BJ (cell line): ENCODE measurements around the gene CHCT1. TPM values are rescaled to one million over a fixed set of nuclear protein-coding genes. Genes with fewer than 3 reads are reported as not detected.
"Not testable (repeated sequence)": the region's sequence is repeated elsewhere in the genome, so short reads cannot be mapped to it uniquely, and the experiment has no call there.

Experiments used
- CTCF ChIA-PET: fragments of 350-600 bp; formaldehyde crosslinking; extraction: SDS; loops from one replicate; lab custom pipeline; 2021; ENCODE audit warnings: antibody characterized with exemption, inconsistent platforms; lab: Yijun Ruan, JAX
- POLR2A ChIA-PET: fragments of 300-600 bp; sonication (Branson Sonifier 250); formaldehyde crosslinking; extraction: SDS; loops from one replicate; lab custom pipeline; 2021; ENCODE audit warnings: antibody characterized with exemption; lab: Charles Lee
- DNase-seq: peaks from one replicate; pipeline ENCODE4 v3.0.0-alpha.2; 2011; ENCODE audit warnings: low read depth
- H3K27me3 ChIP-seq: 2 replicates; pipeline ENCODE4 v1.6.0; 2011; ENCODE audit warnings: low read length; ENCODE audit not compliant: control insufficient read depth, insufficient read depth
- H3K36me3 ChIP-seq: 2 replicates; pipeline ENCODE4 v1.5.1; 2011; ENCODE audit warnings: low read length; ENCODE audit not compliant: control insufficient read depth, insufficient read depth
- H3K4me3 ChIP-seq: 2 replicates; pipeline ENCODE4 v1.5.1; 2011; ENCODE audit warnings: low read depth, mild to moderate bottlenecking, control low read depth, low read length
- polyA minus RNA-seq: library from RNA; depleted of rRNA, polyadenylated mRNA; stranded (reverse); fragments of >200 nt; gene quantifications from 2 replicates; pipeline ENCODE4 v1.2.3, GENCODE V29; 2011; rRNA and poly(A)+ RNA removed
- polyA plus RNA-seq: library from polyadenylated mRNA; depleted of rRNA; stranded (reverse); fragments of >200 nt; gene quantifications from 2 replicates; pipeline ENCODE4 v1.2.3, GENCODE V29; 2011; rRNA removed
- TF ChIP-seq, protein P1 (sequence below): IDR thresholded peaks from 2 replicates; pipeline ENCODE4 v1.5.1; 2011; ENCODE audit warnings: low read depth, mild to moderate bottlenecking, control low read depth, inconsistent platforms, low read length, moderate library complexity; ENCODE audit not compliant: insufficient read depth

The CHCT1 gene
- not detected in 2 replicates for polyA plus RNA-seq
- polyA minus RNA-seq = not detected in 2 replicates

DNA sequence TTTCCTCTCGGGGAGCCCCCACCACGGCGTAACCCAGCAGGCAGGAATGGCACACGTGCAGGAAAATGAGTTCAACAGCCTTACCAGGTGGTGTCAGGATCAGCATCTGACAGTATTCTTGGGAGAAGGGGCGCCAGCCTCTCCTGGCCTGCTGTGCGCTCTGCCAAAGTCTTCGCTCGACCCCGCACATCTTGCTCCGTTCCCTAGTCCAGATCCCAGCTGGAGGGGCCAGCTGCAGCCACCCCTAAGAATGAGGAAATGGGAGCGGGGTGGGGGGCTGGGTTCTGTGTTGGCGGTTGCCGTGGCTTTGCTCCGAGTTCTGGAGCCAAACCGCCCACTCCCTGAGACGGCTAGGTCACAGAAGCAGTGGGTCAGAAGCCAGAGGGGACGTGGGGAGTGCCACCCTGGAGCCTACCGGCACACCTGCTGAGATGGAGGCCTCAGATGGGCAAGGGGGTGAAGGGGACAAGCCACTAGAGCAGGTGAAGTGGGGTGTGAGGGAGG, at the start of gene CHCT1:
Gene CHCT1, plus strand, starts transcription at position 328 of the 504 bp plus-strand sequence. Its CDS starts 104 bp downstream, at position 432.
- ChIA-PET POLR2A (no interaction called here), CTCF (interaction anchor here (0.6 to 1.3 kb wide), 6 partner anchors 10 to 187 kb away, joined by 3 to 5 read pairs (median 3); no protein-coding TSS in a partner anchor)
- TF ChIP-seq, protein P1, sequence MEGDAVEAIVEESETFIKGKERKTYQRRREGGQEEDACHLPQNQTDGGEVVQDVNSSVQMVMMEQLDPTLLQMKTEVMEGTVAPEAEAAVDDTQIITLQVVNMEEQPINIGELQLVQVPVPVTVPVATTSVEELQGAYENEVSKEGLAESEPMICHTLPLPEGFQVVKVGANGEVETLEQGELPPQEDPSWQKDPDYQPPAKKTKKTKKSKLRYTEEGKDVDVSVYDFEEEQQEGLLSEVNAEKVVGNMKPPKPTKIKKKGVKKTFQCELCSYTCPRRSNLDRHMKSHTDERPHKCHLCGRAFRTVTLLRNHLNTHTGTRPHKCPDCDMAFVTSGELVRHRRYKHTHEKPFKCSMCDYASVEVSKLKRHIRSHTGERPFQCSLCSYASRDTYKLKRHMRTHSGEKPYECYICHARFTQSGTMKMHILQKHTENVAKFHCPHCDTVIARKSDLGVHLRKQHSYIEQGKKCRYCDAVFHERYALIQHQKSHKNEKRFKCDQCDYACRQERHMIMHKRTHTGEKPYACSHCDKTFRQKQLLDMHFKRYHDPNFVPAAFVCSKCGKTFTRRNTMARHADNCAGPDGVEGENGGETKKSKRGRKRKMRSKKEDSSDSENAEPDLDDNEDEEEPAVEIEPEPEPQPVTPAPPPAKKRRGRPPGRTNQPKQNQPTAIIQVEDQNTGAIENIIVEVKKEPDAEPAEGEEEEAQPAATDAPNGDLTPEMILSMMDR = no peak
- H3K4me3 ChIP-seq = peak within 1 kb of the TSS; percentile 40
- H3K36me3 ChIP-seq = no peaks in the 10 kb centered on the region
- no peaks in the 10 kb centered on the region for H3K27me3 ChIP-seq
- no peak for DNase-seq

GRCh38 chr17:60372790-60373483, 49.4 kb upstream of the CHCT1 start:
- TF ChIP-seq, protein P1 = no peak
- ChIA-PET CTCF (interaction anchor here (0.9 to 1.5 kb wide), 3 partner anchors 13 to 21 kb away, joined by 3 to 4 read pairs (median 4); no protein-coding TSS in a partner anchor), POLR2A (interaction anchor here (0.6 kb wide), 1 partner anchor 134 kb away, joined by 3 read pairs; no protein-coding TSS in a partner anchor)
- peak; percentile 32 for DNase-seq
- Histone ChIP-seq H3K27me3 (no peaks in the 10 kb centered on the region), H3K36me3 (no peaks in the 10 kb centered on the region), H3K4me3 (no peak overlapping the region)

DNA sequence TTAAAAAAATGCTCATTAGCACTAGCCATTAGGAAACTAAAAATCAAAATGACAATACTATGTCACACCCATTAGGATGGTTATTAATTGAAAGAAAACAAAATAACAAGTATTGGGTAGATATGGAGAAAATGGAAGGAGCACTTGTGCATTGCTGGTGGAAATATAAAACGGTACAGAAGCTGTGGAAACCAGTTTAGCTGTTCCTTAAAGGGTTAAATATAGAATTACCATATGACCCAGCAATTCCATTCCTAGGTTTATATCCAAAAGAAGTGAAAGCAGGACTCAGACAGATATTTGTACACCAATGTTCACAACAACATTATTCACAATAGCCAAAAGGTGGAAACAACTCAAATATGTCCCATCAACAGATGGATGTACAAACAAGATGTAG, 44.1 kb upstream of the CHCT1 start:
- H3K27me3 ChIP-seq, DNase-seq, POLR2A ChIA-PET, CTCF ChIA-PET, H3K36me3 ChIP-seq, H3K4me3 ChIP-seq: not testable (repeated sequence)

GRCh38 chr17:60379461-60379860, 42.8 kb upstream of the CHCT1 start:
- CTCF ChIA-PET, H3K27me3 ChIP-seq, DNase-seq, H3K4me3 ChIP-seq, H3K36me3 ChIP-seq, POLR2A ChIA-PET: not testable (repeated sequence)

GRCh38 chr17:60381958-60382357, 40.3 kb upstream of the CHCT1 start:
- peaks cover 2% of the 10 kb centered on the region for H3K36me3 ChIP-seq
- H3K4me3 ChIP-seq = no peak overlapping the region
- TF ChIP-seq, protein P1 = no peak
- no peak for DNase-seq
- H3K27me3 ChIP-seq = no peaks in the 10 kb centered on the region
- ChIA-PET POLR2A (no interaction called here), CTCF (no interaction called here)

DNA sequence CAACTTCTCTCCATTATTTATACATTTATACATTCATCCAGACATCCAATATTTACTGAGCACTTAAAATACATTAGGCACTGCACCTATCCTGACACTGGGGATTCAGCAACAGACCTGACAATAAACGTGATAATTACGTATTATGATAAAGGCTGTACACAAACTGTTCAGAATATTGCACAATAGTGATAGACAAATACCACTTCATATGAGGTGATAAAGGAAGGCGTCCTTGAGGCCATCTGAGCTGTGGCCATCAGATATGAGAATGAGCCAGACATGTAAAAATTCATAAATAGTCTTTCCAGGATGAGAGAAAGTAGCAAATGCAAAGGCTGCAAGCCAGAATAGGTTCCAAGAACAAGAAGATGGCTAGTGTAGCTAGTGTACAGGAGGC, 38.9 kb upstream of the CHCT1 start:
- H3K27me3 ChIP-seq = no peaks in the 10 kb centered on the region
- DNase-seq = no peak
- peaks cover 2% of the 10 kb centered on the region for H3K36me3 ChIP-seq
- ChIA-PET POLR2A (no interaction called here), CTCF (interaction anchor here (0.6 to 1.4 kb wide), 2 partner anchors 9 to 188 kb away, joined by 3 to 4 read pairs; partner anchors contain the start of gene USP32)
- H3K4me3 ChIP-seq = no peak overlapping the region
- TF ChIP-seq, protein P1 = no peak

DNA sequence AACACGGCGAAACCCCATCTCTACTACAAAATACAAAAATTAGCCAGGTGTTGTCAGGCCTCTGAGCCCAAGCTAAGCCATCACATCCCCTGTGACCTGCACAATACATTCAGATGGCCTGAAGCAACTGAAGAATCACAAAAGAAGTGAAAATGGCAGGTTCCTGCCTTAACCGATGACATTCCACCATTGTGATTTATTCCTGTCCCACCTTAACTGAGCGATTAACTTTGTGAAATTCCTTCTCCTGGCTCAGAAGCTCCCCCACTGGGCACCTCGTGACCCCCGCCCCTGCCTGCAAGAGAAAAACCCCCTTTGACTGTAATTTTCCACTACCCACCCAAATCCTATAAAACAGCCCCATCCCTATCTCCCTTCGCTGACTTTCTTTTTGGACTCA, 37.4 kb upstream of the CHCT1 start:
- H3K27me3 ChIP-seq, CTCF ChIA-PET, DNase-seq, H3K36me3 ChIP-seq, POLR2A ChIA-PET, H3K4me3 ChIP-seq: not testable (repeated sequence)
